HepG2 (cell line): ENCODE results near the gene USE1. TPM values are rescaled to one million over a fixed set of nuclear protein-coding genes. Genes with fewer than 3 reads are reported as not detected.

ENCODE experiments used
- ATF1 ChIP-seq: IDR thresholded peaks from 2 replicates; pipeline ENCODE4 v1.6.1; 2016; ENCODE audit warnings: mild to moderate bottlenecking, control low read depth
- CBX5 ChIP-seq: sonication (generic); formaldehyde crosslinking; IDR thresholded peaks from 2 replicates; pipeline ENCODE4 v1.4.0; 2020; ENCODE audit warnings: missing genetic modification reagents, borderline replicate concordance
- CHD4 ChIP-seq: fragments of 200-600 bp; sonication (generic); IDR thresholded peaks from 2 replicates; pipeline ENCODE4 v1.7.0; 2017; ENCODE audit warnings: mild to moderate bottlenecking, low read length, borderline replicate concordance
- HMG20A ChIP-seq: IDR thresholded peaks from 2 replicates; pipeline ENCODE4 v1.6.1; 2016; ENCODE audit warnings: borderline replicate concordance
- HOXA7 ChIP-seq: sonication (generic); formaldehyde crosslinking; IDR thresholded peaks from 2 replicates; pipeline ENCODE4 v1.8.1; 2022; ENCODE audit warnings: mild to moderate bottlenecking, missing genetic modification reagents, moderate library complexity
- IRX3 ChIP-seq: sonication (generic); formaldehyde crosslinking; IDR thresholded peaks from 2 replicates; pipeline ENCODE4 v1.8.1; 2023; ENCODE audit warnings: mild to moderate bottlenecking, low read depth, missing genetic modification reagents, borderline replicate concordance
- JDP2 ChIP-seq: sonication (generic); formaldehyde crosslinking; IDR thresholded peaks from 2 replicates; pipeline ENCODE4 v1.8.1; 2022; ENCODE audit warnings: missing genetic modification reagents, borderline replicate concordance
- NCOA1 ChIP-seq: sonication (generic); formaldehyde crosslinking; IDR thresholded peaks from 2 replicates; pipeline ENCODE4 v1.9.0; 2021; ENCODE audit warnings: missing genetic modification reagents
- PAF1 ChIP-seq: IDR thresholded peaks from 2 replicates; pipeline ENCODE4 v1.6.1; 2016; ENCODE audit warnings: missing genetic modification reagents, missing compliant biosample characterization
- TAF1 ChIP-seq: sonication (generic); formaldehyde crosslinking; IDR thresholded peaks from 2 replicates; pipeline ENCODE4 v1.4.0; 2020; ENCODE audit warnings: missing genetic modification reagents
- ZFP90 ChIP-seq: sonication (generic); formaldehyde crosslinking; IDR thresholded peaks from 2 replicates; pipeline ENCODE4 v1.8.0; 2022; ENCODE audit warnings: missing genetic modification reagents, mild to moderate bottlenecking, inconsistent platforms, borderline replicate concordance
- ZNF121 ChIP-seq: sonication (generic); formaldehyde crosslinking; IDR thresholded peaks from 2 replicates; pipeline ENCODE4 v1.5.0; 2020; ENCODE audit warnings: mild to moderate bottlenecking, missing genetic modification reagents
- ZNF33B ChIP-seq: sonication (generic); formaldehyde crosslinking; IDR thresholded peaks from 2 replicates; pipeline ENCODE4 v1.5.1; 2020; ENCODE audit warnings: mild to moderate bottlenecking, missing genetic modification reagents
- ZNF44 ChIP-seq: sonication (generic); formaldehyde crosslinking; IDR thresholded peaks from 2 replicates; pipeline ENCODE4 v1.5.1; 2020; ENCODE audit warnings: mild to moderate bottlenecking, missing genetic modification reagents
- ZNF556 ChIP-seq: sonication (generic); formaldehyde crosslinking; IDR thresholded peaks from 2 replicates; pipeline ENCODE4 v1.4.0; 2020; ENCODE audit warnings: mild to moderate bottlenecking, missing genetic modification reagents, borderline replicate concordance
- ZNF572 ChIP-seq: sonication (generic); formaldehyde crosslinking; IDR thresholded peaks from 2 replicates; pipeline ENCODE4 v1.5.1; 2020; ENCODE audit warnings: mild to moderate bottlenecking, missing genetic modification reagents
- ZNF652 ChIP-seq: IDR thresholded peaks from 2 replicates; pipeline ENCODE4 v1.6.1; 2016; ENCODE audit warnings: low read depth, borderline replicate concordance
- ZNF720 ChIP-seq: sonication (generic); formaldehyde crosslinking; IDR thresholded peaks from 2 replicates; pipeline ENCODE4 v1.4.0; 2020; ENCODE audit warnings: missing genetic modification reagents
- polyA plus RNA-seq, 8 experiments: library from polyadenylated mRNA; depleted of rRNA in 3 of 8; stranded (reverse) in 7 of 8; unstranded in 1 of 8; fragments of >200 nt; fragmentation: Illumina TruSeq in 4 of 8; extraction: Trizol in 4 of 8; gene quantifications; 2 replicates each; pipeline versions ENCODE4 v1.2.1 to v1.2.3, GENCODE V29; 2011 to 2016; ENCODE audit warnings: low read depth in 4 of 8, missing spikeins in 1 of 8, mixed read lengths in 1 of 8; ENCODE audit not compliant: insufficient read depth in 1 of 8
- total RNA-seq, 5 experiments: library from RNA; depleted of rRNA; stranded (reverse); fragments of >200 nt; fragmentation: Illumina TruSeq; extraction: Trizol; gene quantifications; 2 replicates each; pipeline ENCODE4 v1.2.3, GENCODE V29; 2016; ENCODE audit warnings: low read depth in 1 of 5
- TF ChIP-seq, protein P1 (sequence below): sonication (generic); formaldehyde crosslinking; IDR thresholded peaks from 2 replicates; pipeline ENCODE4 v1.5.0; 2020; ENCODE audit warnings: mild to moderate bottlenecking, missing genetic modification reagents
- TF ChIP-seq, protein P2 (sequence below): sonication (generic); formaldehyde crosslinking; IDR thresholded peaks from 2 replicates; pipeline ENCODE4 v1.5.0; 2020; ENCODE audit warnings: missing genetic modification reagents
- TF ChIP-seq, protein P3 (sequence below): sonication (generic); formaldehyde crosslinking; IDR thresholded peaks from 2 replicates; pipeline ENCODE4 v1.4.0; 2020; ENCODE audit warnings: missing genetic modification reagents
- TF ChIP-seq, protein P4 (sequence below): sonication (generic); formaldehyde crosslinking; IDR thresholded peaks from 2 replicates; pipeline ENCODE4 v1.4.0; 2020; ENCODE audit warnings: missing genetic modification reagents, mild to moderate bottlenecking, borderline replicate concordance

Gene USE1
- total and polyA plus RNA-seq, 2 of the 13 experiments (the other 11 are each of a cell fraction or from before 2014, with no cell fraction given): 9.9 to 17.6 TPM

DNA sequence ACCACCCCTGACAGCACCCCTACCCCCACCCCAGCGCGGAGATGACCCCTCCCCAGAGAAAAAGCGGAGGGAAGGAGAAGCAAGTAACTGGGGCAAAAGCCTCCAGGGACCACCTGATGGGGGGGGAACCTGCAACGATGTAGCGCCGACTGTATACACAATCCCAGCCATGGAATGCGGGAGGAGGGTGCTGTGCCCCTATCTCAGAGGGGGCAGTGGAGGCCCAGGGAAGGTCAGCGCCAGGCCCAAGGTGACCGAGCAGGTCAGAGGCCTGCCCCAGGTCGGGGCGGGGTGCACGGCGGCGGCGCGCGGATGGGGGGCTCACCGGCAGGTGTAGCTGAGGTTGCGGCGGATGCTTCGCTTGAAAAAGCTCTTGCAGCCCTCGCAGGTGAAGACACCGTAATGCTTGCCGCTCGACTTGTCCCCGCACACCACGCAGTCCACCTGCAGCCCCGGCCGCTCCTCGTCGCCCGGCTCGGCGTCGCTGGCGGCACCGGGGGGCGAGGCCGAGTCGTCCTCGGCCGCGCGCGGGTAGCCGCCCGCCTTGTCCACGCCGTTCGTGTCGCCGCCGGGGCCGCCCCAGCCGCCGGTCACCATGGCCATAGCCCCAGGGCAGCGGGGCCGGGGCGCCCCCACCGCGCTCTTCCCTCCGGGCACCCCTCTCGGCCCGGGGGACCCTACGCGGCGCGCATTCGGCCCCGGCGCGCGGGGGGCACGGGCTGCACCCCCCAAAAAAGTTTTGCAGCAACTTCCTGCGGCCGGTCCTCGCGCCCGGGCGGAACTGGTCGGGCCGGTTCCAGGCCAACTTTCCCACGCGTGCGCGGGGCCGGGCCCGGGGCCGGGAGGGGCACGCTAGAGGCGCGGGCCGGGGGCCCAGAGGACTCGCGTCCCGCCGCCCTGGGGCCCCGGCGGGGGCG is 29.7 kb downstream of the USE1 start (continued):
- no peak for TF ChIP-seq ZFP90
- TF ChIP-seq HOXA7 (CRISPR knock-in tag): no peak
- TF ChIP-seq, protein P1, sequence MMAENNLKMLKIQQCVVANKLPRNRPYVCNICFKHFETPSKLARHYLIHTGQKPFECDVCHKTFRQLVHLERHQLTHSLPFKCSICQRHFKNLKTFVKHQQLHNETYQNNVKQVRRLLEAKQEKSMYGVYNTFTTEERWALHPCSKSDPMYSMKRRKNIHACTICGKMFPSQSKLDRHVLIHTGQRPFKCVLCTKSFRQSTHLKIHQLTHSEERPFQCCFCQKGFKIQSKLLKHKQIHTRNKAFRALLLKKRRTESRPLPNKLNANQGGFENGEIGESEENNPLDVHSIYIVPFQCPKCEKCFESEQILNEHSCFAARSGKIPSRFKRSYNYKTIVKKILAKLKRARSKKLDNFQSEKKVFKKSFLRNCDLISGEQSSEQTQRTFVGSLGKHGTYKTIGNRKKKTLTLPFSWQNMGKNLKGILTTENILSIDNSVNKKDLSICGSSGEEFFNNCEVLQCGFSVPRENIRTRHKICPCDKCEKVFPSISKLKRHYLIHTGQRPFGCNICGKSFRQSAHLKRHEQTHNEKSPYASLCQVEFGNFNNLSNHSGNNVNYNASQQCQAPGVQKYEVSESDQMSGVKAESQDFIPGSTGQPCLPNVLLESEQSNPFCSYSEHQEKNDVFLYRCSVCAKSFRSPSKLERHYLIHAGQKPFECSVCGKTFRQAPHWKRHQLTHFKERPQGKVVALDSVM (CRISPR knock-in tag): no peak
- TF ChIP-seq ZNF720: no peak
- no peak for TF ChIP-seq CBX5 (CRISPR knock-in tag)
- TF ChIP-seq ZNF556 (CRISPR knock-in tag): no peak
- no peak for TF ChIP-seq ZNF33B
- TF ChIP-seq JDP2 (CRISPR knock-in tag): no peak
- TF ChIP-seq, protein P2, sequence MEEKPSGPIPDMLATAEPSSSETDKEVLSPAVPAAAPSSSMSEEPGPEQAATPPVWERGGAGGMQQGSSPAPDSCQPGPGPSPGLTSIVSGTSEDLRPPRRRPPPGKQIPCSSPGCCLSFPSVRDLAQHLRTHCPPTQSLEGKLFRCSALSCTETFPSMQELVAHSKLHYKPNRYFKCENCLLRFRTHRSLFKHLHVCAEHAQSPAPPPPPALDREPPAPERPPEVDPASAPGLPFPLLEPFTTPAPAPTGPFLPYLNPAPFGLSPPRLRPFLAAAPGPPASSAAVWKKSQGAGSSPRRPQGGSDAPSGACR (CRISPR knock-in tag): no peak
- no peak for TF ChIP-seq HMG20A (CRISPR knock-in tag)
- no peak for TF ChIP-seq ATF1 (CRISPR knock-in tag)
- TF ChIP-seq IRX3: no peak
- TF ChIP-seq, protein P3, sequence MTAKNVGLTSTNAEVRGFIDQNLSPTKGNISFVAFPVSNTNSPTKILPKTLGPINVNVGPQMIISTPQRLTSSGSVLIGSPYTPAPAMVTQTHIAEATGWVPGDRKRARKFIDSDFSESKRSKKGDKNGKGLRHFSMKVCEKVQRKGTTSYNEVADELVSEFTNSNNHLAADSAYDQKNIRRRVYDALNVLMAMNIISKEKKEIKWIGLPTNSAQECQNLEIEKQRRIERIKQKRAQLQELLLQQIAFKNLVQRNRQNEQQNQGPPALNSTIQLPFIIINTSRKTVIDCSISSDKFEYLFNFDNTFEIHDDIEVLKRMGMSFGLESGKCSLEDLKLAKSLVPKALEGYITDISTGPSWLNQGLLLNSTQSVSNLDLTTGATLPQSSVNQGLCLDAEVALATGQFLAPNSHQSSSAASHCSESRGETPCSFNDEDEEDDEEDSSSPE (CRISPR knock-in tag): no peak
- no peak for TF ChIP-seq ZNF652 (CRISPR knock-in tag)
- no peak for TF ChIP-seq PAF1
- no peak for TF ChIP-seq NCOA1 (CRISPR knock-in tag)
- no peak for TF ChIP-seq ZNF44 (CRISPR knock-in tag)
- TF ChIP-seq CHD4: no peak
- TF ChIP-seq, protein P4, sequence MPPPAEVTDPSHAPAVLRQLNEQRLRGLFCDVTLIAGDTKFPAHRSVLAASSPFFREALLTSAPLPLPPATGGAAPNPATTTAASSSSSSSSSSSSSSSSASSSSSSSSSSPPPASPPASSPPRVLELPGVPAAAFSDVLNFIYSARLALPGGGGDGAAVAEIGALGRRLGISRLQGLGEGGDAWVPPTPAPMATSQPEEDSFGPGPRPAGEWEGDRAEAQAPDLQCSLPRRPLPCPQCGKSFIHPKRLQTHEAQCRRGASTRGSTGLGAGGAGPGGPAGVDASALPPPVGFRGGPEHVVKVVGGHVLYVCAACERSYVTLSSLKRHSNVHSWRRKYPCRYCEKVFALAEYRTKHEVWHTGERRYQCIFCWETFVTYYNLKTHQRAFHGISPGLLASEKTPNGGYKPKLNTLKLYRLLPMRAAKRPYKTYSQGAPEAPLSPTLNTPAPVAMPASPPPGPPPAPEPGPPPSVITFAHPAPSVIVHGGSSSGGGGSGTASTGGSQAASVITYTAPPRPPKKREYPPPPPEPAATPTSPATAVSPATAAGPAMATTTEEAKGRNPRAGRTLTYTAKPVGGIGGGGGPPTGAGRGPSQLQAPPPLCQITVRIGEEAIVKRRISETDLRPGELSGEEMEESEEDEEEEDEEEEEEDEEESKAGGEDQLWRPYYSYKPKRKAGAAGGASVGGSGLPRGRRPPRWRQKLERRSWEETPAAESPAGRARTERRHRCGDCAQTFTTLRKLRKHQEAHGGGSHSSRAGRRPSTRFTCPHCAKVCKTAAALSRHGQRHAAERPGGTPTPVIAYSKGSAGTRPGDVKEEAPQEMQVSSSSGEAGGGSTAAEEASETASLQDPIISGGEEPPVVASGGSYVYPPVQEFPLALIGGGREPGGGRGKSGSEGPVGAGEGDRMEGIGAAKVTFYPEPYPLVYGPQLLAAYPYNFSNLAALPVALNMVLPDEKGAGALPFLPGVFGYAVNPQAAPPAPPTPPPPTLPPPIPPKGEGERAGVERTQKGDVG: no peak
- TF ChIP-seq ZNF121 (CRISPR knock-in tag): peak; percentile 51; the same call in 1 of the 2 replicates
- no peak for TF ChIP-seq ZNF572 (CRISPR knock-in tag)
- TF ChIP-seq TAF1: peak; percentile 23; the same call in 1 of the 2 replicates
